CD4-positive, alpha-beta T cell treated with Interferon alpha-2 for 1 hour (primary cell): ENCODE results near the gene CSNK1G2.
"Not testable (repeated sequence)": the region's sequence is repeated elsewhere in the genome, so short reads cannot be mapped to it uniquely, and the experiment has no call there.

ENCODE experiments used
- DNase-seq, 2 donors: peaks; one replicate each; pipeline ENCODE4 v3.0.0-alpha.2; 2020 to 2022

Gene CSNK1G2

DNA sequence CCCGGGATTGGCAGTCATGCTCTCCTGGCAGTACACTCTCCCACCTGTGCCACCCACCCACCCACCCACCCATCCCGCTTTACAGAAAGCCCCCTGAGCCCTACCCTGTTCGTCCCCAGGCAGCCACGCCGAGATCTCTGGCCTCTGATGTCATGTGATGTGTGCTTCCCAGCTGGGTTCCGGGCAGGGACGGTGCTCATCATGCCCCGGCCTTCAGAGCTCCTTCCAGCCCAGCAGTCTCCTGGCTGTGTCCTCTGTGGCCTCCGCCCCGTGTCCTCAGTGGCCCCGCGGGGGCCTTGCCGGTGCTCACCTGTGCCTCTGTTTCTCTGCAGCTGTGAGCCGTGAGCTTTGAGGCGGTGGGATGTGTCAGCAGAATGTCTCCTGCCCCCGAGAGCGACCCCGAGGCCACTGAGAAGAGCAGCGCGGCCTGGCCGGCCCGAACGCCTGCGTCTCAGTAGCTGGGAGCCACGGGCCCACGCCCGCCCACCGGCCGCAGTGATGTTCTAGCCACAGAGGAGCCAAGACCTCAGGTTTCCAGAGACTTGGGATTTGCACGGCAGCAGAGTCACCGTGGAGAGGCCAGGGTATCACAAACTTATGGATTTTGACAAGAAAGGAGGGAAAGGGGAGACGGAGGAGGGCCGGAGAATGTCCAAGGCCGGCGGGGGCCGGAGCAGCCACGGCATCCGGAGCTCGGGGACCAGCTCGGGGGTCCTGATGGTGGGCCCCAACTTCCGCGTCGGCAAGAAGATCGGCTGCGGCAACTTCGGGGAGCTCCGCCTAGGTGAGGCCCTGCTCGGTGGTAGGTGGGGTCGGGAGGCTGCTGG is 28.4 kb downstream of the CSNK1G2 start:
- no peak for DNase-seq

DNA sequence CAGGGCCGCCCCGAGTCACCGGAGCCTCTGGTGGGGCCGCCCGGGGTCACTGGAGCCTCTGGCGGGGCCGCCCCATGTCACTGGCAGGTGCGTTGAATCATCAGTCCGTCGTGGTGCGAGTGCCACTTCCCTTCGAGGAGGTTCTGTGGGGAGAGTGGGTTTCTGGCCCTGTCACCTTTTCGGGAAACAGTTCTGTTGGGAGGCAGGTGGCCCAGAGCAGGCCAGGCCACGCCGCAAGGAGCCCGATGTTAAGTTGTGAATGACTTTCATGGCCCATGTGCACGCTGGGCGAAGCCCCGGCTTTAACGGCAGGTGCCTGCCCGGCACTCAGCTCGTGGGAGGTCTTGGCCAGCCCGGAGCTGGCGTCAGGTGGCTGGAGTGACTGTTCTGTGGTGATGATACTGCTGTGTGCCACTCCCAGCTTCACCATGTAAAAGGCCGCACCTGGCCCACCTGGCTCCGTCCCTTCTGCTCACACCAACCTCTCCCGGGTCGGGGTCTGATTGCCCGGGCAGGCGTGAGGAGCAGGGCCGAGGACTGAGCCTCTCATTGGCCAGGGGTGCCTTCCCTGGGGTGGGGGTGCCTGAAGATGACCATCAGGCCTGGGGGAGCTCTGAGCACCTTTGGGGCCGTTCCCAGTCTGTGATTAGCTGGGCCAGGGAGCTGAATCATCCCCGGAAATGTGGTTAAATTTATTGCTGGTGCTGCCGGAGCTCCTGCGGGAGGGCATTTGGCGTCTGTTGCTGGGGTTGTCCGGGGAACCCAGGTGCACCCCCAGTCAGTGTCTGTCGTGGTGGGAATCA is 29.2 kb downstream of the CSNK1G2 start:
- DNase-seq: no peak

DNA sequence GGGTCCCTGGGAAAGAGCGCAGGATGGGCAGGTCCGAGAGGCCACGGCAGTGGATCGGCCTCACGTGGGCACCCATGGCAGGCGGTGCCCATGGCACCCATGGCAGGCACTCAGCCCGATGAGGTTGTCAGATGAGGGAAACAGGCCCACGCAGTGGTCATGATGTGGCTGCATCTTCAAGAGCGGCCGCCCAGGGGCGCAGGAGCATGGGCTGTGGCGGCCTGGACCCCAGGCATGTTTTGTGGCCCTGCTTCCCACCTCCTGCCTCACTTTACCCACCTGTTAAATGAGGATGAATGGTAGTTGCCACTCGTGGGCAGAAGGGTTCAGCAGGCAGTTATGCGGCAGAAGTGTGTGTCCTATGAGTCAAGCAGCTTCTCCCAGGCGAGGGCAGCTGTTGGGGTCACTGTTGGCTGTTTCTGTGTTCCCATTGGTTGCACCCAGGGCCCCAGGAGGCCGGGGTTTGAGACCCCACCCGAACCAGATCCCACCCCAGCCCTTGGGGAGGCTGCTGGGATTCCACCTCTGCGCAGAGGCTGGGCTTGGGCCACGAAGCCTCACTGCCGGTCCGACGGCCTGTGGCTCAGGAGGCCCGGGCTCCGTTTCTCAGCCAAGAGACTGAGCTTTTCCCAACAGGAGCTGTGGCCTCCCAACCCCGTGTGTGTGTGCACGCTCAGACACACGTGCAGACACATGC is 30.0 kb downstream of the CSNK1G2 start:
- no peak for DNase-seq

DNA sequence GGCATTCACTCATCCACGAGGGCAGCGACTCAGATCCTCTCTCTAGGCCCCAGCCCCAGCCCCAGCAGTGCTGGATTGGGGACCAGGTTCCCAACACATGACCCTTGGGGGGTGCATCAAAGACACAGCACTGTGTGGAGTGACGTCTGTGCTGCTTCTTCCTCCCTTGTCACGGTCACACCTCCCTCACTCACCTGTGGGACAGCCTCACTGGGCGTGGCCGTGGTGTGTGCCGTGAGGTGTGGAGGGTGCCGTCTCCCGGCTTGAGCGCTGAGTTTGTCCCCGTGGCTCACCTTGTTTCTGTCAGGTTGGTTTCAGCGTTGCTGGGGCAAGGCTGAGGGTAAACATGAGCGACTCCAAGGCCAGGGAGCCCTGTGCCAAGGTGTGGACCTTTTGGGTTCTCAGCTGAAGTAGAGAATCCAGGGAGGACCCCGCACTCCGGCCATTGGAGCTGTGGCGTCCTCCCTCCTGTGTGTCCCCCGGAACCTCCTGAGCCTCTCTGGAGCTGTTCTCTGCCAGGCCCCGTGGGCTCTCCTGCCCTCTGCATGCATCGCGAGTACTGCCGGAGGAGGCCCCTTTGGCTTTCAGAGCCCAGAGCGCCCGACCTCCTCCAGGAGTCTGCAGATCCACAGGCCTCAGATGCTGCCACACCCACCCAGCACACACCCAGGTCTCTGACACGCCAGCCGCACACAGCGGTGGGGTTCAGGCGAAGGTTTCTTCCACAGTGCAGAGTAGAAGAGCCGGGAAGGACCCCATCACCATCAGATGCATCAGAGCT is 33.6 kb downstream of the CSNK1G2 start:
- no peak for DNase-seq

DNA sequence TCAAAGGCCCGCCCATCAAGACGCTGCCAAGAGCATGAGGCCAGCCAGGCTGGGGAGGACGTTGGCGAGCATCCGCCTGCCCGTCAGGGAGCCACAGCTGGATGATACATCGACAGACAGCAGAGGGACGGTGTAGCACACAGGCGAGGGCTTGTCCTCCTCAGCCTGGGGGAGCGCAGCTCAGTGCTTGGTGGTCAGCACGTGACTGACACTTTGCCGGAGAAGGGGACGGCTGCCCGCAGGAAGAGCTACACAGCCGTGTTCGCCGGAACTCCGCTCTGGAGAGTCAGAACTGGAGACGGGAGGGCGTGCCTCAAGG is 34.1 kb downstream of the CSNK1G2 start:
- DNase-seq: no peak

DNA sequence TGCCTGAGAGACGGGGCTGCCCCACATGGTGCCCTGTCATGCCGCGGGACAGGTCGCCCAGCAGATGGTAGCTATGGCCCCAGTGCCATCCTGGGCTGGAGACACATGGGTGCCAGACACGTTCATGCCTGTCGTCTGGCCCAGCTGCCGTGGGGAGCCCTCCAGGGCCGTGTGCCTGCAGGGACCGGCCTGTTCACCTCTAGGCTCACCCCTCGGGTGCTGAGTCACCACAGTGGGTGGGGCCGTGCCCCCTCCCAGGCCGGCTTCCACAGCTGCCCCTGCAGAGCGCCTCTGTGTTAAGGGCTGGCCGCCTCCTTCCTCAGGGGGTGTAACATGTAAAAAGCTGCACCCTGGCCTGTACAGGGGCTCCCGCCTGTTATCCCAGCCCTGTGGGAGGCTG is 36.1 kb downstream of the CSNK1G2 start:
- no peak for DNase-seq

DNA sequence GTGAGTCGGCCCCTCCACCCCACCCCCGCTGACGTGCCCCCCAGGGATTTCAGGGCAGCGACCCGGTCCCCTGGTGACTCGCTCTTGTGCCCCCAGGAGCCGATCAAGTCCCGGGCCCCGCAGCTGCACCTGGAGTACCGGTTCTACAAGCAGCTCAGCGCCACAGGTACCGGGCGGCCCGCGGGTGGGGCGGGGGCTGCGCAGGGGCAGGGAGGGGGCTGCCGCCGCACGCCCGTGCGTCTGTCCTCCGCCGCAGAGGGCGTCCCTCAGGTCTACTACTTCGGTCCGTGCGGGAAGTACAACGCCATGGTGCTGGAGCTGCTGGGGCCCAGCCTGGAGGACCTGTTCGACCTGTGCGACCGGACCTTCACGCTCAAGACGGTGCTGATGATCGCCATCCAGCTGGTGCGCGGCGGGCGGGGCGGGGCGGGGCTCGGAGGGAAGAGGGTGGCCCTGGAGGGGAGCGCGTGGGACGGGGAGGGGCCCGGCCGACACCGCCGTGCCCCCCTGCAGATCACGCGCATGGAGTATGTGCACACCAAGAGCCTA is 37.4 kb downstream of the CSNK1G2 start:
- no peak for DNase-seq

DNA sequence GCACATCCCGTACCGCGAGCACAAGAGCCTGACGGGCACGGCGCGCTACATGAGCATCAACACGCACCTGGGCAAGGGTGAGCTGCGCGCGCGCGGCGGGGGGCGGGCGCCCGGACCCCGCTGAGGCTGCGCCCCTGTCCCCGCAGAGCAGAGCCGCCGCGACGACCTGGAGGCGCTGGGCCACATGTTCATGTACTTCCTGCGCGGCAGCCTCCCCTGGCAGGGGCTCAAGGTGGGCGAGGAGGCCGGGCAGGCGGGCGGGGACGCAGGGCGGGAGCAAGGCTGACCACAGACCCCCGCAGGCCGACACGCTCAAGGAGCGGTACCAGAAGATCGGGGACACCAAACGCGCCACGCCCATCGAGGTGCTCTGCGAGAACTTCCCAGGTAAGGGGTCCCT is 38.0 kb downstream of the CSNK1G2 start:
- no peak for DNase-seq

DNA sequence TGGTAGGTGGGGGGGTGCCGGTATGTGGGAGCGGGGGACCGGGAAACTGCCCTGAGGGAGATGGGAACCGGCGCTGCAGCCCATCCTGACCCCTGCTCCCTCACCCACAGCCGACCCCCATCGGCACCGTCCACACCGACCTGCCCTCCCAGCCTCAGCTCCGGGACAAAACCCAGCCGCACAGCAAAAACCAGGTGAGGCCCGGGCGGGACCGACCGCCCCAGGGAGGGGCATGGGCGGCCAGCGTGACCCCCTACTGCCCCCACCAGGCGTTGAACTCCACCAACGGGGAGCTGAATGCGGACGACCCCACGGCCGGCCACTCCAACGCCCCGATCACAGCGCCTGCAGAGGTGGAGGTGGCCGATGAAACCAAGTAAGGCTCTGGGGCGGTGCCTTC is 38.7 kb downstream of the CSNK1G2 start:
- no peak for DNase-seq

DNA sequence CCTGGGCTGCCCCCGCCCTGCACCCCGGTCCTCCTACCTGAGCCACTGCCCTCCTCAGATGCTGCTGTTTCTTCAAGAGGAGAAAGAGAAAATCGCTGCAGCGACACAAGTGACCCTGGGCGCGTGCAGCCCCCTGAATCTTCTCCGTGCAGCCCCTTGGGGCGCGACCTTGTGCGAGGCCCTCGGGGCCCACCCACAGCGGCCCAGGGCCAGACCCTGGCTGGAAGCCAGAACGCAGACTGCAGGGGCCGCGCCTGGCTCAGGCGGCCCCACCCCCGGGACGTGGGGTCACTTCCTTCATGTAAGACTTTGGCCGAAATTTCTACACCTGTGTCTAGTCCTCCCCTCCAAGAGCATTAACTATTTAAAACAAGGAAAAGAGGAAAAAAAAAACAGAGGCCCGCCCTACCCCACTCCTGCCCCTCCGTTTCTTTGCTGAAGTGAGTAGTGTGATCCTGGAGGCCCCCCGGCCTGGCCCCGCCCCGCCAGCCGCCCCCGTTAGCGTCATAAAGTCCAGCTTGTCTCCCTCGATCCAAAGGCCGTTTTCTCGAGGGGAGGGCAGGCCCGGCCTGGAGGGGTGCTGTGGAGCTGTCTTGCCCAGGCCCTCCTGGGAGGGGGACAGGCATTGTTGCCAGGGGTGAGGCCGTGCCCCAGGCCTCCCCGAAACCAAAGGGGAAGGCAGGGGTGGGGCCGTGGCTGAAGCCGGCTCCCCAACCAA is 39.3 kb downstream of the CSNK1G2 start:
- no peak for DNase-seq

DNA sequence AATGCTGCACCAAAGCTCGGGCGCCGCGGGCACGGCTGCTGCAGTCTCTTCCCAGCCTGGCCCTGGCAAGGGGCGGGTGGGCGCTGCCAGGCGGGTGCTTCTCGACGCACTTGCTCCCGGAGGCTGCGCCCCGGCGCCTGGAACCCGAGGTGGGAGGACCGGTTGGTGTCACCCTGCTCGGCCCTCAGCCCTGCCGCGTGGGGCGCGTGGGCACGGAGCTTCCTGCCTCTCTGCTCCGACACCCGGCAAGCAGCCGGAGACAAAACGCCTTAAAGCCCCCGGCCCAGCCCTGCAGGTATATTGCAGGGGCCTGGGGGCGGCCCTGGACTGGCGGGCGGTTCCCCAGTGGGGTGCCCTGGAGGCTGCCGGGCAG is 39.8 kb downstream of the CSNK1G2 start:
- no peak for DNase-seq

DNA sequence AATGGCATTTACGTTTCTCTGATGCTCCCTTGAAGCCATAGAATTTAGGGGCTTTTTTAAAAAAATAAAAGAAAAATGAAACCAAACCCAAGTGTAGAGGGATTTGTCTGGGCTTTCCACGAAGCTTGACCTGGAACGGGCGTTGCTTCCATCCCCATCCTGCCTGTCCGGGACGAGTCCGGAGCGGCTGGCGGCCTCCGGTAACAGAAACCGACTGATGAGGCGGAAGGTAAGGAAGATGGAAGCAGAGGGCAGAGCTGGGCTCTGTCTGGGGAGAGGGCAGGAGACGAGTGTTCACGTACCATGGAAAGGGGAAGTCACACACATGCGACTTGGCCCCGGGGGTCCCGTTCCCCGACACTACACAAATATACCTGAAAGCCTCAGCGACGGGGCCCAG is 40.3 kb downstream of the CSNK1G2 start:
- no peak for DNase-seq

DNA sequence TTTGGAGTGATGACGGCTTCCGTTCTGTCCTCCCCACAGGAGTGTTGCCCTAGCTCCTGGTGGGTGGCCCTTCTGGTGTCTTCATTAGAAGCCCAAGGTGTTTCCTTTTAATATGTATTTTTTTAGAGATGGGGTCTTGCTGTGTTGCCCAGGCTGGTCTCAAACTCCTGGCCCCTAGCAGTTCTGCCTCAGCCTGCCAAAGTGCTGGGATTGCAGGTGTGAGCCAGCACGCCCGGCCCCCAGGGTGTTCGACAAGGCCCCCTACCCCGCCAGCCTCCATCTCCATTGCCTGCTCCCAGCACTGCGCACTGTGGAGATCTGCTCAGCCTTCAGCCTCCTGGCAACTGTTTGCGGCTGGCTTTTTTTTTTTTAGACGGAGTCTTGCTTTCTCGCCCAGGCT is 43.4 kb downstream of the CSNK1G2 start:
- no peak for DNase-seq

DNA sequence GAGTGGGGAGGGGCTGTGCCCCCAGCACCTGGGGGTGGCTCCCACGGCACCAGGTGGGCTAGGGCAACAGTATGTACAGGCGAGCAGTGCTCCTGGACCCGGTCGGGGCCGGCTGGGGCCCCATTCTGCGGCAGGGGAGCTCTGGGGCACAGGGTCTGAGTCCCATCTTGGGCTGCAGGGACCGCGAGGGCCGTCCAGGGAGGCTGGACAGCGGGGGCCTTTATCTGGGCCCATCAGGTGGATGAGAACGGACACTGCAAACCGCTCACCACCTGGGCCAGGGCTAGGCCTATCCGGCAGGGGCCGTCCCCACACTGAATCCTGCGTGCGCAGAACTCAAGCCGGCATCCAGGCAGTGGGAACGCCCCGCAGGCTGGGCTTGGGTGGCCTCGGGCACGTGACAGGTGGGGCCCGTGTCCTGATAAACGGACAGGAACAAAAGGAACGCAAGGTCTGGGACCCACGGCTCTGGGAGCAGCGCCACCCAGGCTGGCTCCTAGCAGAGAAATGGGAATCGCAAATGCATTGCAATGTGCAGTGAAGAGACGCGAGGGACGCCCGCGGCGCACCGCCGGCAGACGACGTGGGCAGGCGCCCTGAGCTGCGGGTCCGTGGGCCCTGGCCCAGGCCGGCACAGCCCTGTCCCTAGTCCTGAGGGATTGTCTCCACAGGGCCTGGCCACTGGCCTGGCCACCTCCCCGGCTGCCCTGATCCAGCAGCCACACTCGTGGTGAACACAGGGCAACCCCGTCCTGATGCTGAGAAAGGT is 44.8 kb downstream of the CSNK1G2 start:
- no peak for DNase-seq

DNA sequence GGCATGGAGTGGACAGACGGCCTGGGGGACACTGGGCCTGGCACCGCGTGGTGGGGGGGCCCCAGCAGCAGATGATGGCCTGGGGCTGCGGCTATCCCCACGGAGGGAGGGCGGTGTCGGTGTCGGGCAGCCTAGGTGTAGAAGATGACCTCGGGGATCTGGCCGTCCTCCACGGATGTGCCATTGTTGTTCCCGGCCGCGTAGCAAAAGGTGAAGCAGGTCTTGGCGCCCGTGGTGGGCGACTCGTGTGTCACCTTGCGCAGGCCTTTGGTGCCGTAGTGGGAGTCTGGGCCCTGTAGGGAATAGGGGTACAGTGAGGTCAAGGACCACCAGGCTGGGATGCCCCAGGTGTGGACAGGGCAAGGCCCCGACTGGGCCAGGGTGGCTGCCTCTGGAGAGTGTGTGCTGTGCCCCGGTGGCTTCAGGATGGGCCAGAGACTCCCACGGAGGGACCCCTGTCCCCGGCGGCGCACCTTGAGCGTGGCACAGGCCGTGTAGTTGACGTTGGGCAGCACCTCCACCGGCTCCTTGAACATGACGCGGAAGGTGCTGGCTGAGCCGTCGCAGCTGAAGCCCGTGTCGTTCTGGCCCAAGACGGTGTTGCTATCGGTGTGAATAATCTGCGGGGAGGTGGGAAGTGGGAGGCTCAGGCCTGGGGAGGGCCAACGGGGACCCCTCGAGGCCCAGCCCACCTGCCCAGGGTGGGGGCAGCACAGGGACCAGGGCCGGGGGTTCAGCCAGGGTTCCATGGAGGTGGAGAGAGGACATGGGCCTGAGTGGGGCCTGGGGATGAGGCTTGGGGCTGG is 45.6 kb downstream of the CSNK1G2 start:
- no peak for DNase-seq

DNA sequence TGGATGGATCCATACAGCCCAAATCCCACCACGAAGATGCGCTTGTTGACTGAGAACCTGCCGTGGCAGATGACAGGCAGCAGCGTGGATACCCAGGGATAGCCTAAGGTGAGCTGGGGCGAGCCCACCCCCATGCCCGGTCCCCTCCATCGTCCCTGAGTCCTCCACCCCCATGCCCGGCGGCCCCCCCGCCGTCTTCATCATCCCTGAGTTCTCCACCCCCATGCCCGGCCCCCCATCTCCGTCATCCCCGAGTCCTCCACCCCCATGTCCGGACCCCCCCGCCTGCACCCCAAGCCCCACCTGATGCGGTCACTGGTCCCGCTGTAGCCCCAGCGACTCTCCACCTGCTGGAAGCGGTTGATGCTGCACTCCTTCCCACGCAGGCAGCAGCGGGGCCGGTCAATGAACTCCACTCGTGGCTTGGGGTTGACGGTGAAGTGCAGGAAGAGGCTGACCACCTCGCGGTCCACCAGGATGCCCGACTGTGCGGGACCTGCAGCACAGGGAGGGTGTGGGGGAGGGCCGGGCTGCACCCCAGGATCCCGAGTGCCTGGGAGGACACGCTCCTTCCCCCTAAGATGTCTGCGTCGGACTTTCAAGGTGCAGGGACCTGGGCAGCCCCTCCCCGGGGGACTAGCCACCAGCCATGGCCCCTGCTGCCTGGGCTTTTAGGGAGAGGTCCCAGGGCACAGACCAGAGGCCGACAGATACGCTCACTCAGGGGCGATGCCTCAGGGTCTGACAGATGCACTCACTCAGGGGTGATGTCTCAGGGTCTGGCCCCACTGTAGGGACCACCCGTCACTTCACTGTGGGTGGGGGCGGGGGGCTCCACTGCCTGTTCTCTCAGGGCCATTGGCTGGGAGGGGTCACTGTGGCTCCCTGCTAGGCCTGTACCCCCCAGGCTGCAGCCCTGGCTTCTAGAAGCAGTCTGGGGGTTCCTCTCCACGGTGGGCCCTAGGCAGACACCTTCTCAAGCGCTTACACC is 46.5 kb downstream of the CSNK1G2 start:
- DNase-seq: no peak

DNA sequence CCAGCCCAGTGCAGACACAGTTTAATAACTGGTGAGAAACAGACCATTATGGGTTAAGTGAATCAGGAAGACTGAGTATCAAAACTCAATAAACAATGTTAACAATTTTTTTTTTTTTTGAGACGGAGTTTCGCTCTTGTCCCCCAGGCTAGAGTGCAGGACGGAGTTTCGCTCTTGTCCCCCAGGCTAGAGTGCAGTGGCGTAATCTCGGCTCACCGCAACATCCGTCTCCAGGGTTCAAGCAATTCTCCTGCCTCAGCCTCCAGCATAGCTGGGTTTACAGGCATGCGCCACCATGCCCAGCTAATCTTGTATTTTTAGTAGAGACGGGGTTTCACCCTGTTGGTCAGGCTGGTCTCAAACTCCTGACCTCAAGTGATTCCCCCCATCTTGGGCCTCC is 47.5 kb downstream of the CSNK1G2 start:
- DNase-seq: not testable (repeated sequence)

DNA sequence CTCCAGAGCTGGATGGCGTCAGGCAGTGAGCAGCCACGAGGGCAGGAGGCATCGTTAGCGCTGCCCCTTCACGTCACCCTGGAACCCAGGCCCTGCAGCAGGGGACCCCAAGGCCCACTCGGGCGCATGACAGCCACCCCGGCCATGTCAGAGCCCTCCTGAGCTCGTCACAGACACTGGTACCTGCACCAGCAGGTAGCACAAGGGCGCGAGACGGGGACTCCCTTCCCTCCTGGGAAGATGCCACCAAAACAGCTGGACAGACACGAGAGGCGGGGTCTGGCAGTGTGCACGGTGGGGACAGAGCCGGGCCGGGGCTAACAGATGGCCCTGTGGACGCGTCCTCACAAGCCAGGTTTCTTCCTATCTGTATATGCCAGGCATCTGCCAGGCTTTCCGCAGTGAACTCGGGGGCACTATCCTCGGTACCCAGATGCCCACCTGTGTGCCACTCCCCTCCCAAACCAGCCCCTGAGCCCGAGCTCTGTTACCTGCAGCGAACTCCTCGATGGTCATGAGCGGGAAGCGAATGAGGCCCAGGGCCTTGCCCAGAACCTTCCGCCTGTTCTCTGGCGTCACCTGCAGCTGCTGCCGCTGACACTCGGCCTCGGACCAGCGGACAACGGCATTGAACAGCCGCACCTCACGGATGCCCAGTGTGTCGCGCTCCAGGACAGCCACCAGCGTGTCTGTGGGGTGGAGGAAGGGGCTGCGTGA is 48.7 kb downstream of the CSNK1G2 start:
- DNase-seq: no peak
